ENCODE data around the gene DYNLL2.

Gene DYNLL2

GRCh38 chr17:58050966-58051365 lies 32.3 kb upstream of the DYNLL2 start:
- ATAC-seq, result no peak
- TF ChIP-seq ZFP3 (CRISPR knock-in tag; IDR thresholded peaks at IDR 0.05) (no peak), GLIS3 (CRISPR knock-in tag; IDR thresholded peaks at IDR 0.05) (no peak), BACH2 (CRISPR knock-in tag; IDR thresholded peaks at IDR 0.05; ENCODE audit: borderline replicate concordance) (no peak), TOX (CRISPR knock-in tag; IDR thresholded peaks at IDR 0.05; ENCODE audit: borderline replicate concordance) (no peak), ARNTL (CRISPR knock-in tag; IDR thresholded peaks at IDR 0.05; ENCODE audit: borderline replicate concordance, low read depth) (no peak), TSHZ2 (CRISPR knock-in tag; IDR thresholded peaks at IDR 0.05) (no peak), RARB (CRISPR knock-in tag; IDR thresholded peaks at IDR 0.05) (no peak), CREB5 (CRISPR knock-in tag; IDR thresholded peaks at IDR 0.05; ENCODE audit: low read depth) (no peak)

GRCh38 chr17:58051468-58051867 lies 31.8 kb upstream of the DYNLL2 start:
- no peak for ATAC-seq
- TF ChIP-seq ZFP30 (CRISPR knock-in tag; IDR thresholded peaks at IDR 0.05), result no peak
- TF ChIP-seq CSRNP3 (CRISPR knock-in tag; IDR thresholded peaks at IDR 0.05), result no peak
- no peak for TF ChIP-seq ZC3H10 (CRISPR knock-in tag; IDR thresholded peaks at IDR 0.05)
- TF ChIP-seq OSR1 (CRISPR knock-in tag; IDR thresholded peaks at IDR 0.05), result no peak
- no peak for TF ChIP-seq GLIS3 (CRISPR knock-in tag; IDR thresholded peaks at IDR 0.05)
- no peak for TF ChIP-seq PPARA (CRISPR knock-in tag; IDR thresholded peaks at IDR 0.05; ENCODE audit: borderline replicate concordance)
- TF ChIP-seq POU6F1 (CRISPR knock-in tag; IDR thresholded peaks at IDR 0.05; ENCODE audit: borderline replicate concordance, low read depth), result no peak

- no peak for TF ChIP-seq SNAI2 (CRISPR knock-in tag; IDR thresholded peaks at IDR 0.05)
- TF ChIP-seq ISL1 (CRISPR knock-in tag; IDR thresholded peaks at IDR 0.05), result no peak
- no peak for TF ChIP-seq ARNTL (CRISPR knock-in tag; IDR thresholded peaks at IDR 0.05; ENCODE audit: borderline replicate concordance, low read depth)
- TF ChIP-seq ZNF70 (CRISPR knock-in tag; IDR thresholded peaks at IDR 0.05), result no peak
- TF ChIP-seq ZFP30 (CRISPR knock-in tag; IDR thresholded peaks at IDR 0.05), result no peak
- no peak for TF ChIP-seq BACH2 (CRISPR knock-in tag; IDR thresholded peaks at IDR 0.05; ENCODE audit: borderline replicate concordance)
- TF ChIP-seq POU6F1 (CRISPR knock-in tag; IDR thresholded peaks at IDR 0.05; ENCODE audit: borderline replicate concordance, low read depth), result no peak
- no peak for TF ChIP-seq RARB (CRISPR knock-in tag; IDR thresholded peaks at IDR 0.05)
- TF ChIP-seq TOX (CRISPR knock-in tag; IDR thresholded peaks at IDR 0.05; ENCODE audit: borderline replicate concordance), result no peak
- TF ChIP-seq PPARA (CRISPR knock-in tag; IDR thresholded peaks at IDR 0.05; ENCODE audit: borderline replicate concordance), result no peak
- no peak for TF ChIP-seq GLIS3 (CRISPR knock-in tag; IDR thresholded peaks at IDR 0.05)
- ATAC-seq, result no peak
These were observed 30.8 kb upstream of the DYNLL2 start for GRCh38 chr17:58052407-58052806.

GRCh38 chr17:58052945-58053715 lies 30.1 kb upstream of the DYNLL2 start:
- ATAC-seq, result no peak
- TF ChIP-seq ARNTL (CRISPR knock-in tag; IDR thresholded peaks at IDR 0.05; ENCODE audit: borderline replicate concordance, low read depth) (no peak), ZFP3 (CRISPR knock-in tag; IDR thresholded peaks at IDR 0.05) (no peak), ZNF565 (CRISPR knock-in tag; conservative IDR thresholded peaks at IDR 0.05; ENCODE audit: low read depth) (no peak), GLIS3 (CRISPR knock-in tag; IDR thresholded peaks at IDR 0.05) (no peak), TOX (CRISPR knock-in tag; IDR thresholded peaks at IDR 0.05; ENCODE audit: borderline replicate concordance) (no peak), RARB (CRISPR knock-in tag; IDR thresholded peaks at IDR 0.05) (no peak), BACH2 (CRISPR knock-in tag; IDR thresholded peaks at IDR 0.05; ENCODE audit: borderline replicate concordance) (no peak), SNAI2 (CRISPR knock-in tag; IDR thresholded peaks at IDR 0.05) (no peak), ZNF8 (CRISPR knock-in tag; IDR thresholded peaks at IDR 0.05) (no peak)
